Measurements from ENCODE around the gene CHN2.

CHN2 gene

DNA sequence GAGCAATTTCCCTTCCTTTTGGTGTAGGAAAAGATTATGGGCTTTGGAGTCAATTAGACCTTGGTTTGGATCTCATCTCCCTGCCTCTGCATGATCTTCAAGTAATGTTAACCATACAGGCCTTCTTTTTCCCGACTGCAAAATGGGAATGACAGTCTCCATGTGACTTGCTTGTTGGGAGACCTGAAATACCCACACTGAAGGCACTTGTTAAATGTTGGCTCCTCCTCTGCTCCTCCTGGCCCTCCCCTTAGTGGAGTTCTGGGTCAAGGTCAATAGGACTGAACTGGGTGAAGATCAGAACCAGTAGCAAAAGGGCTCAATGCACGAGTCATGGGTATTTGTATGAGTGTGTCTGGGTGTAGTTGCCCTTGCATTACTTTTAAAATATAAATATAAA, 189.7 kb downstream of the CHN2 start:
- H3K4me3 ChIP-seq (ENCODE audit: insufficient read depth, low read length, poor library complexity, severe bottlenecking), result no peak overlapping the region
- no peak overlapping the region for H3K9ac ChIP-seq (ENCODE audit: low read length)
- H3K27me3 ChIP-seq (ENCODE audit: low read length), result no peaks in the 10 kb centered on the region
- H3F3A ChIP-seq (ENCODE audit: insufficient read depth), result no peaks in the 10 kb centered on the region
- no peaks in the 10 kb centered on the region for H3K36me3 ChIP-seq (ENCODE audit: low read length)
- no peak overlapping the region for H3K27ac ChIP-seq (ENCODE audit: low read depth, low read length)
- TF ChIP-seq EZH2phosphoT487 (conservative IDR thresholded peaks at IDR 0.05; ENCODE audit: low read length) (no peak), CTCF (IDR thresholded peaks at IDR 0.05; ENCODE audit: insufficient read depth, low read length, poor library complexity, severe bottlenecking) (no peak)
- H3K79me2 ChIP-seq (ENCODE audit: insufficient read depth, low read length), result no peaks in the 10 kb centered on the region
- H3K9me2 ChIP-seq (replicated peaks; ENCODE audit: insufficient read depth, low read length), result no peaks in the 10 kb centered on the region
- no peak overlapping the region for H2AFZ ChIP-seq (ENCODE audit: low read depth, low read length, severe bottlenecking)
- no peaks in the 10 kb centered on the region for H4K20me1 ChIP-seq (ENCODE audit: low read depth, low read length)
- H3K4me2 ChIP-seq (ENCODE audit: low read depth, low read length, poor library complexity, severe bottlenecking), result no peak overlapping the region
- no peaks in the 10 kb centered on the region for H3K9me3 ChIP-seq (ENCODE audit: insufficient read depth, low read length)

- no peak overlapping the region for H3K9ac ChIP-seq (ENCODE audit: low read length)
- no peak overlapping the region for H3K4me3 ChIP-seq (ENCODE audit: insufficient read depth, low read length, poor library complexity, severe bottlenecking)
- no peak overlapping the region for H2AFZ ChIP-seq (ENCODE audit: low read depth, low read length, severe bottlenecking)
Measured at GRCh38 chr7:29385214-29385814, 190.7 kb downstream of the CHN2 start.

DNA sequence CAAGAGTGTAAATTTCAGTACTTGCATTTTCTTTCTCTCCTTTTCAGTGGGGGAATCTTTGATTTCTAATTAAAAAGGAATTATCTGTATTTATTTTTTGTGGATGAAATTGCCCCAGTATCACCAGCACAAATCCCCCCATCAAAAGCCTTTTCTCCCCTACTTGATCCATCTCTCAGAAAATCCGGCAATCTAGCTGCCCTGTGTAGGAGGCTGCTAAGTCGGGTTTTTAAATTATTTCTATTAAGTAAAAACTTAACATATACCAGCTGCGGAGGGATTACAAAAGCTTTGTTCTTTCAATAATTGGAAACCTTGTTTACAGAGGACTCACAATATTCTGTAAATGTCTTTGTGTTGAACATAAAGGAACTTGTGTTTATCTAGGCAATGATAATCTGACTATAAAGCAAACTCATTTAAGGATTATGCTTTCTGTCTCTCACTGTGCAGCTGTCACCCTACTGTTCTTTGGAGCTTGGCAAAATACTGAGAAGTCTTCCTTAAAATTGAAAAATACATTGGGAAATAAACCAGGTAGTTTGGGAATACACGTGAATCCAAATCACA, 191.7 kb downstream of the CHN2 start:
- Histone ChIP-seq H3K36me3 (ENCODE audit: low read length) (no peaks in the 10 kb centered on the region), H3K27ac (ENCODE audit: low read depth, low read length) (no peak overlapping the region), H3K9ac (ENCODE audit: low read length) (no peak overlapping the region), H3K4me3 (ENCODE audit: insufficient read depth, low read length, poor library complexity, severe bottlenecking) (no peak overlapping the region), H4K20me1 (ENCODE audit: low read depth, low read length) (no peaks in the 10 kb centered on the region), H2AFZ (ENCODE audit: low read depth, low read length, severe bottlenecking) (no peak overlapping the region), H3K9me3 (ENCODE audit: insufficient read depth, low read length) (no peaks in the 10 kb centered on the region), H3K9me2 (replicated peaks; ENCODE audit: insufficient read depth, low read length) (no peaks in the 10 kb centered on the region), H3F3A (ENCODE audit: insufficient read depth) (no peaks in the 10 kb centered on the region), H3K27me3 (ENCODE audit: low read length) (no peaks in the 10 kb centered on the region), H3K4me2 (ENCODE audit: low read depth, low read length, poor library complexity, severe bottlenecking) (no peak overlapping the region), H3K79me2 (ENCODE audit: insufficient read depth, low read length) (no peaks in the 10 kb centered on the region)
- TF ChIP-seq EZH2phosphoT487 (conservative IDR thresholded peaks at IDR 0.05; ENCODE audit: low read length) (no peak), CTCF (IDR thresholded peaks at IDR 0.05; ENCODE audit: insufficient read depth, low read length, poor library complexity, severe bottlenecking) (no peak)

More at GRCh38 chr7:29385214-29385814, 190.7 kb downstream of the CHN2 start:
- no peak for TF ChIP-seq EZH2phosphoT487 (conservative IDR thresholded peaks at IDR 0.05; ENCODE audit: low read length)
- TF ChIP-seq CTCF (IDR thresholded peaks at IDR 0.05; ENCODE audit: insufficient read depth, low read length, poor library complexity, severe bottlenecking), result no peak
- Histone ChIP-seq H3K9me3 (ENCODE audit: insufficient read depth, low read length) (no peaks in the 10 kb centered on the region), H3K4me2 (ENCODE audit: low read depth, low read length, poor library complexity, severe bottlenecking) (no peak overlapping the region), H3K36me3 (ENCODE audit: low read length) (no peaks in the 10 kb centered on the region), H3K79me2 (ENCODE audit: insufficient read depth, low read length) (no peaks in the 10 kb centered on the region), H3F3A (ENCODE audit: insufficient read depth) (no peaks in the 10 kb centered on the region), H3K27ac (ENCODE audit: low read depth, low read length) (no peak overlapping the region), H3K9me2 (replicated peaks; ENCODE audit: insufficient read depth, low read length) (no peaks in the 10 kb centered on the region), H3K27me3 (ENCODE audit: low read length) (no peaks in the 10 kb centered on the region), H4K20me1 (ENCODE audit: low read depth, low read length) (no peaks in the 10 kb centered on the region)
